ENCODE data around the gene PDF. TPM values are rescaled to one million over a fixed set of nuclear protein-coding genes. Genes with fewer than 3 reads are reported as not detected.
"Not testable (repeated sequence)": the region's sequence is repeated elsewhere in the genome, so short reads cannot be mapped to it uniquely, and the experiment has no call there.

PDF gene
- total RNA-seq, 2 donors from 2014 or later = 4.1 to 4.3 TPM

GRCh38 chr16:69301861-69302260, 28.5 kb downstream of the PDF start:
- ATAC-seq = no peak
- H3K9me3 ChIP-seq (ENCODE audit: control insufficient read depth, low read length, poor library complexity, severe bottlenecking) = no peaks in the 10 kb centered on the region
- H3K27me3 Mint-ChIP-seq = no peaks in the 10 kb centered on the region
- H3K36me3 Mint-ChIP-seq (ENCODE audit: low read depth) = peaks cover 4% of the 10 kb centered on the region
- no peak overlapping the region for H3K27ac Mint-ChIP-seq
- DNase-seq = no peak
- H3K4me3 Mint-ChIP-seq = no peak overlapping the region
- peaks cover 2% of the 10 kb centered on the region for H3K4me1 Mint-ChIP-seq

- H3K9me3 ChIP-seq (ENCODE audit: control insufficient read depth, low read length, poor library complexity, severe bottlenecking) = no peaks in the 10 kb centered on the region
- ATAC-seq (no peak), DNase-seq (no peak)
- H3K4me1 Mint-ChIP-seq = peaks cover 3% of the 10 kb centered on the region
- H3K27ac Mint-ChIP-seq = no peak overlapping the region
- H3K4me3 Mint-ChIP-seq = no peak overlapping the region
- H3K27me3 Mint-ChIP-seq = no peaks in the 10 kb centered on the region
- H3K36me3 Mint-ChIP-seq (ENCODE audit: low read depth) = peaks cover 4% of the 10 kb centered on the region
Observed at GRCh38 chr16:69301187-69301586, 29.2 kb downstream of the PDF start.

GRCh38 chr16:69298261-69298660, 32.1 kb downstream of the PDF start:
- Mint-ChIP-seq H3K36me3 (ENCODE audit: low read depth) (peaks cover 8% of the 10 kb centered on the region), H3K4me3 (no peak overlapping the region), H3K27ac (no peak overlapping the region), H3K4me1 (peaks cover 7% of the 10 kb centered on the region), H3K27me3 (no peaks in the 10 kb centered on the region)
- H3K9me3 ChIP-seq (ENCODE audit: control insufficient read depth, low read length, poor library complexity, severe bottlenecking) = no peaks in the 10 kb centered on the region
- DNase-seq = no peak
- ATAC-seq = no peak

- H3K4me1 Mint-ChIP-seq; H3K27me3 Mint-ChIP-seq; H3K36me3 Mint-ChIP-seq (ENCODE audit: low read depth); H3K9me3 ChIP-seq (ENCODE audit: control insufficient read depth, low read length, poor library complexity, severe bottlenecking); ATAC-seq; H3K4me3 Mint-ChIP-seq; DNase-seq: not testable (repeated sequence)
- H3K27ac Mint-ChIP-seq = peak overlapping the region; percentile 66
Observed at GRCh38 chr16:69296771-69297170, 33.6 kb downstream of the PDF start.

GRCh38 chr16:69294051-69294450, 36.3 kb downstream of the PDF start:
- Mint-ChIP-seq H3K4me3 (no peak overlapping the region), H3K4me1 (peaks cover 8% of the 10 kb centered on the region), H3K27me3 (no peaks in the 10 kb centered on the region), H3K36me3 (ENCODE audit: low read depth) (peaks cover 5% of the 10 kb centered on the region), H3K27ac (peak overlapping the region; percentile 51)
- ATAC-seq (no peak), DNase-seq (no peak)
- no peaks in the 10 kb centered on the region for H3K9me3 ChIP-seq (ENCODE audit: control insufficient read depth, low read length, poor library complexity, severe bottlenecking)

- H3K36me3 Mint-ChIP-seq (ENCODE audit: low read depth) = peaks cover 5% of the 10 kb centered on the region
- DNase-seq = no peak
- ATAC-seq = no peak
- H3K9me3 ChIP-seq (ENCODE audit: control insufficient read depth, low read length, poor library complexity, severe bottlenecking) = no peaks in the 10 kb centered on the region
- peaks cover 8% of the 10 kb centered on the region for H3K4me1 Mint-ChIP-seq
- no peaks in the 10 kb centered on the region for H3K27me3 Mint-ChIP-seq
- no peak overlapping the region for H3K4me3 Mint-ChIP-seq
- peak overlapping the region; percentile 51 for H3K27ac Mint-ChIP-seq
Observed at GRCh38 chr16:69293401-69293800, 37.0 kb downstream of the PDF start.

- not testable (repeated sequence) for ATAC-seq; H3K4me3 Mint-ChIP-seq; H3K27ac Mint-ChIP-seq; H3K9me3 ChIP-seq (ENCODE audit: control insufficient read depth, low read length, poor library complexity, severe bottlenecking); H3K36me3 Mint-ChIP-seq (ENCODE audit: low read depth); DNase-seq; H3K4me1 Mint-ChIP-seq; H3K27me3 Mint-ChIP-seq
Observed at GRCh38 chr16:69291657-69292056, 38.7 kb downstream of the PDF start.

- no peaks in the 10 kb centered on the region for H3K27me3 Mint-ChIP-seq
- H3K9me3 ChIP-seq (ENCODE audit: control insufficient read depth, low read length, poor library complexity, severe bottlenecking) = no peaks in the 10 kb centered on the region
- H3K27ac Mint-ChIP-seq = no peak overlapping the region
- no peak overlapping the region for H3K4me3 Mint-ChIP-seq
- no peak for ATAC-seq
- H3K4me1 Mint-ChIP-seq = no peaks in the 10 kb centered on the region
- peak in 1 of 3 donors; percentile 36 for DNase-seq
- H3K36me3 Mint-ChIP-seq (ENCODE audit: low read depth) = no peaks in the 10 kb centered on the region
Observed at GRCh38 chr16:69286941-69287713, 43.3 kb downstream of the PDF start.

- no peaks in the 10 kb centered on the region for H3K27me3 Mint-ChIP-seq
- no peaks in the 10 kb centered on the region for H3K36me3 Mint-ChIP-seq (ENCODE audit: low read depth)
- DNase-seq = no peak
- no peak overlapping the region for H3K4me3 Mint-ChIP-seq
- no peaks in the 10 kb centered on the region for H3K4me1 Mint-ChIP-seq
- no peak for ATAC-seq
- H3K27ac Mint-ChIP-seq = no peak overlapping the region
- H3K9me3 ChIP-seq (ENCODE audit: control insufficient read depth, low read length, poor library complexity, severe bottlenecking) = no peaks in the 10 kb centered on the region
Observed at GRCh38 chr16:69285240-69285639, 45.1 kb downstream of the PDF start.

GRCh38 chr16:69283851-69284250, 46.5 kb downstream of the PDF start:
- no peaks in the 10 kb centered on the region for H3K9me3 ChIP-seq (ENCODE audit: control insufficient read depth, low read length, poor library complexity, severe bottlenecking)
- no peaks in the 10 kb centered on the region for H3K36me3 Mint-ChIP-seq (ENCODE audit: low read depth)
- H3K4me1 Mint-ChIP-seq = peaks cover 3% of the 10 kb centered on the region
- ATAC-seq (no peak), DNase-seq (no peak)
- no peaks in the 10 kb centered on the region for H3K27me3 Mint-ChIP-seq
- peak overlapping the region; percentile 11 for H3K27ac Mint-ChIP-seq
- H3K4me3 Mint-ChIP-seq = no peak overlapping the region

GRCh38 chr16:69277413-69277812, 53.0 kb downstream of the PDF start:
- Mint-ChIP-seq H3K36me3 (ENCODE audit: low read depth) (no peaks in the 10 kb centered on the region), H3K27me3 (no peaks in the 10 kb centered on the region), H3K4me1 (peaks cover 13% of the 10 kb centered on the region), H3K27ac (peak overlapping the region; percentile 32), H3K4me3 (no peak overlapping the region)
- DNase-seq = no peak
- no peak for ATAC-seq
- no peaks in the 10 kb centered on the region for H3K9me3 ChIP-seq (ENCODE audit: control insufficient read depth, low read length, poor library complexity, severe bottlenecking)

Other genes starting within 250 kb of the PDF start
- gene HAS3, start 224.9 kb downstream of the PDF start, total RNA-seq = 1 to 10 TPM; 3.0 to 3.5 TPM
- gene CHTF8, start 198.0 kb downstream of the PDF start, total RNA-seq = 10 to 100 TPM; 66.1 to 68.5 TPM
- gene UTP4, start 197.9 kb downstream of the PDF start, total RNA-seq = 10 to 100 TPM; 29.4 to 47.2 TPM
- 10 to 100 TPM; 15.5 to 17.9 TPM for gene SNTB2, start 143.4 kb downstream of the PDF start, total RNA-seq
- gene VPS4A, start 19.2 kb downstream of the PDF start, total RNA-seq = 10 to 100 TPM; 43.8 to 53.7 TPM
- gene COG8, start 9.0 kb upstream of the PDF start, total RNA-seq = 10 to 100 TPM; 21.7 to 22.8 TPM
- gene NIP7, start 9.2 kb upstream of the PDF start, total RNA-seq = 10 to 100 TPM; 28.5 to 29.7 TPM
- gene TMED6, start 21.2 kb upstream of the PDF start, total RNA-seq = under 1 TPM in 1 of 2 donors, not detected in 1; 0.75 TPM
- 10 to 100 TPM; 29.6 to 30.6 TPM for gene TERF2, start 55.4 kb upstream of the PDF start, total RNA-seq
- gene CYB5B, start 94.0 kb upstream of the PDF start, total RNA-seq = 10 to 100 TPM; 32.8 to 42.4 TPM
- 10 to 100 TPM; 35.6 to 43.3 TPM for gene NFAT5, start 235.4 kb upstream of the PDF start, total RNA-seq